Right lung (tissue), 5 donors: ENCODE measurements around the gene SHD. TPM values are rescaled to one million over a fixed set of nuclear protein-coding genes. Genes with fewer than 3 reads are reported as not detected.

Experiments used
- DNase-seq, 2 donors: peaks; one replicate each; pipeline ENCODE4 v3.0.0-alpha.2; 2013
- polyA plus RNA-seq, 5 donors: library from polyadenylated mRNA; unstranded; fragments of 120-200 nt; gene quantifications; one replicate each; pipeline versions ENCODE4 v1.2.1 to v1.2.3, GENCODE V29; 2013; ENCODE audit warnings: inconsistent platforms in 1 of 5, low replicate concordance in 1 of 5; ENCODE audit not compliant: insufficient read length in 5 of 5, insufficient read depth in 1 of 5

The SHD gene
- polyA plus RNA-seq, 5 donors, result 0.23 to 6.4 (median 0.30) TPM

DNA sequence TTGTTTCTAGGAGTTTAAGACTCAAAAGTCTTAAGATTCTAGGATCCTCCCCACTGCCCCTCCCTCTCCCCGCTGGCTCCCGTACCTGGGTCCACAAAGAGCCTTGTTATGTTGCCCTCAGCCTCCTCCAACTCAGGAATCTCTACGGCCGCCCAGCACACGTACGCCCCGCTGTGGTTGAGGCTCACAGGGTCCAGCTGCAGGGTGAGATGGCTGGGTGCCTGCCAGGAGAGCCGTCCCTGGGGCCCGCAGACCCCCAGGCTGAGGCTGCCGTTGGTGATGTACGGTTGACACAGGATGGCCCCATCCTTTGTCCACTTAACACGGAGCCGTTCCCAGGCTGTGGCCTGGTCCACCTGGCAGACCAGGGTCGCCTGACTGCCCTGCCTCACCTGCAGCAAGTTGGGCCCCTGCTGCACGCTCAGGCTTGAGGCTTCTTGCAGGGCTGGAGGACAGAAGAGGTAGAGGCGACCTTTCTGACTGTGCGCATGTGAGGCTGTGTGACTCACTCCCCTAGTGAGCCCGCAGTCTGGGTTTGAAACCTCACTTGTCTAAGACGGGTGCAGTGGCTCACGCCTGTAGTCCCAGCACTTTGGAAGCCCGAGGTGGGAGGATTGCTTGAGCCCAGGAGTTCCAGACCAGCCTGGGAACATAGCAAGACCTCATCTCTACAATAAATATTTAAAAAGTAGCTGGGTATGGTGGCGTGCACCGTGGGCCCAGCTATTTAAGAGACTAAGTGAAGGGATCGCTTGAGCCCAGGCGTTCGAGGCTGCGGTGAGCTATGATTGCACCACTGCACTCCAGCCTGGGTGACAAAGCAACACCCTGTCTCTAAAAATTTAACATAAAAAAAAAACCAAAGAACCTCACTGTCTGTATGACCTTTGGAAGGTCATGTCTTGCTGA is 19.1 kb downstream of the SHD start:
- DNase-seq, result no peak

DNA sequence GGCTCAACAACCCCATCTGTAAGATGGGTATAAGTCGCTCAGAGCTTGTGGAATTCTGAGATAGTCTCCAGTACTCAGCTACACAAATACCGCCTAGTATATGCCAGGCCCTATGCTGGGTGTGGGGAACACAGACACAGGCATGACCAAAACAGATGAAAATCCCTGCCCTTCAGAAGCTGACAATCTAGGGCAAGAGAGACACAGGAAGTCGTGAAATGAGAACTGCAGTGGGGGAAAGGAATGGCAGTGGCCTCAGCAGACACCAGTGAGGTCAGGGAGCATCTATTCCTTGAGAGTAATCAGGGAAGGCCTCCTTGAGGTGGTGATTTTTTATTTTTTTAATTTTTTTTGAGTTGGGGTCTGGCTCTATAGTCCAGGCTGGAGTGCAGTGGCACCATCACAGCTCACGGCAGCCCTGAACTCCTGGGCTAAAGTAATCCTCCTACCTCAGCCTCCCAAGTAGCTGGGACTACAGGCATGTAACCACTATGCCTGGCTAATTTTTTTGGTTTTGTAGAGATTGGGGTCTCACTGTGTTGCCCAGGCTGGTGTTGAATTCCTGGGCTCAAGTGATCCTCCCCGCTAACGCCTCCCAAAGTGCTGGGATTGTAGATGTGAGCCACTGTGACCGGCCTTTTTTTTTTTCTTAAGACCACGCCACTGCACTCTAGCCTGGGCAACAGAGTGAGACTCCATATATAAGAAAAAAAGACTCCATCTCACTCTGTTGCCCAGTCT is 19.9 kb downstream of the SHD start:
- DNase-seq, result no peak

- DNase-seq, result no peak
Observed at GRCh38 chr19:4300589-4300988, 21.5 kb downstream of the SHD start.

DNA sequence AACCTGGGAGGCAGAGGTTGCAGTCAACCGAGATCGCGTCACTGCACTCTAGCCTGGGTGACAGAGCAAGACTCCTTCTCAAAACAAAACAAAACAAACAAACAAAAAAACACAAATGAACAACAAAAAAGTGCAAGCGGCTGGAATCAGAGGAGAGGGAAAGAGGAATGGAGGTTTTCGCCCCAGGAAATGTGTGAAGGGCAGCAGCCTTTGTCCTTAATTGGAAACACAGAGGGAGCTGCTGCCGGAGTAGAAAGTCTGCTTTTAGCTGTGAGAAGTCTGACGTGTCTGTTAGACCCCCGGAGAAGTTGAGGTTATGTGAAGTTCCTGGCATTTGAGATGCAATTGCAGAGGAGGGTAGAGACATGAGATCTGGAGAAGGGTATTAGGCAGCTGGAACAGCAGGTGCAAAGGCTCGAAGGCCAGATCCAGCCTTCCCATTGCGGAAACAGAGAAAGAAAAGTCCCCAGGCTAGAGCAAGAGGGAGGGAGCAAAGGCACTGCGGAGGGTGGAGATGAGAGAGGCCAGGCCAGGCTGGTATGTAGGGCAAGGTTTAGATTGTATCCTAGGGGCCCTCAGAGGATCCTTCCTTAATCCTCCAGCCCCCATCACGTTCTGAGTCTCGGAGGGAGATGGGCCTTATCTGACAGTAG is 22.6 kb downstream of the SHD start:
- DNase-seq, result no peak

DNA sequence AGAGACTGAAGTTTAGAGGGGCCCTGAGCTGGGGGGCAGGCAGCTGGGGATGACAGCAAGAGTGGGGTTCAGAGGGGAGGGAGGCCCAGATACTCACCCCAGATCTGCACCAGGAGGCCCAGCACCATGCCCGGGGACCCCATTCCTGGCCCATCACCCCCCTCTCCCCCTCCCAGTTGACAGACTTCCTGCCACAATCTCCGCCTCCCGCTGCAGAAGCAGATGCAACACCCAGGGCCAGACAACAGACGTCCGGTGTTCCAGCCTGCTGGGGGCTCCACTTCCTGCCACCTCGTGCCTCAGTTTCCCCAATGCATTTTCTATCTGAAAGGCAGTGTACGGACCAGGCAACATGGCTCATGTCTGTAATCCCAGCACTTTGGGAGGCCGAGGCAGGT is 23.2 kb downstream of the SHD start, which contains the start of gene TMIGD2:
Gene TMIGD2, minus strand, starts transcription at position 147 of the 398 bp plus-strand sequence. Its CDS starts 4 bp downstream, at position 143.
- DNase-seq, result no peak

- DNase-seq, result no peak
Observed at GRCh38 chr19:4303819-4304537, 24.9 kb downstream of the SHD start.

DNA sequence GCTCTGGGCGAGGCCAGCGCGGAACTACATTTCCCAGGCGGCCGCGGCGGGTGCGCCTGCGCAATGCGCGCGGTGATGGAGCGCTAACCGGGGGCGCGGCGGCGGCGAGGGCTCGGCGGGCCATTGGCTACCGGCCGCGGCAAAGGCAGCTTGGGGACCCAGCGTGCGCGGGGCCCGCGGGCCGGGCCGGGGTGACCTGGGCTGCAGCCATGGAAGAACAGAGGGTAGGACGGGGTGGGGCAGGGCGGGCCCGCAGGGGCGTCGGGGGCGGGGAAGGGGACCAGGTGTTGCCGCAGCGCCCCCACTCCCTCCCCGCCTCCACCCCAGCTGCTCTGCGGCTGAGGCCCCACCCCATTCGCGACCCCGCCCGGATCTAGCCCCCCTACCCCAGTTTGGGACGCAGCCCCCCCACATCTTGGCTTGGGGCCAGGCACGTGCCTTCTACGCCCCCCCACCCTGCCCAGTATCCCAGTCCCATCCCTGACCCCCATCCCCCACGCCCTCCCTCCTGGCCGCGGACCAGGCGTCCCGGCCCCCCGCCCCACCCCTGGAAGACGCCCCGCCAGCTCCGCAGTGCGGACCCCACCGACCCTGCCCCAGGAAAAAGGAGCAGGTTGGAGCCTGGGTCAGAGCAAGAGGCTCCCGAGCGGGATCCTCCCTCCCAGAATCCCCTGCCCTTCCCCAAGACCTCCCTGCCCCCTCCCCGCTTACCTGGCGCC is 25.6 kb downstream of the SHD start, which contains the start of gene FSD1:
Gene FSD1, plus strand, starts transcription at position 61 of the 719 bp plus-strand sequence. Its CDS starts 149 bp downstream, at position 210.
- DNase-seq, result no peak

DNA sequence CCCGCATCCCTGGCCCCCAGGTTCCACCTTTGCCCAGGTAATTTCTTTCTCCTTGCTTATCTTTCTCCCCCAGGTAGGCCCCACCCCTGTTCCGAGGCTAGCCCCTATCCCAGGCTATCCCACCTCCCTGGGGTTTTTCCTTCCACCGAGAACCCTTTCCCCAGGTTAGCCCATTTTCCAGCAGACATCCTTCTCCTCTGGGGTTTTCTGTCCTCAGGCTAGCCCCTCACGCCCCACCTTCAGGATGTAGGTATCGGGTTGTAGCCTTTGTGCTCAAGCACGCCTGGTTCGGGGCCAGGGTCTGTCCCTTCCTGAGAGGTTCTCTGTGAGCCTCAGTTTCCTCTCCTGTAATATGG is 26.2 kb downstream of the SHD start:
- DNase-seq, result no peak

GRCh38 chr19:4305659-4306058 is 26.6 kb downstream of the SHD start:
- no peak for DNase-seq

- DNase-seq, result no peak
Observed at GRCh38 chr19:4310247-4311121, 31.4 kb downstream of the SHD start.

DNA sequence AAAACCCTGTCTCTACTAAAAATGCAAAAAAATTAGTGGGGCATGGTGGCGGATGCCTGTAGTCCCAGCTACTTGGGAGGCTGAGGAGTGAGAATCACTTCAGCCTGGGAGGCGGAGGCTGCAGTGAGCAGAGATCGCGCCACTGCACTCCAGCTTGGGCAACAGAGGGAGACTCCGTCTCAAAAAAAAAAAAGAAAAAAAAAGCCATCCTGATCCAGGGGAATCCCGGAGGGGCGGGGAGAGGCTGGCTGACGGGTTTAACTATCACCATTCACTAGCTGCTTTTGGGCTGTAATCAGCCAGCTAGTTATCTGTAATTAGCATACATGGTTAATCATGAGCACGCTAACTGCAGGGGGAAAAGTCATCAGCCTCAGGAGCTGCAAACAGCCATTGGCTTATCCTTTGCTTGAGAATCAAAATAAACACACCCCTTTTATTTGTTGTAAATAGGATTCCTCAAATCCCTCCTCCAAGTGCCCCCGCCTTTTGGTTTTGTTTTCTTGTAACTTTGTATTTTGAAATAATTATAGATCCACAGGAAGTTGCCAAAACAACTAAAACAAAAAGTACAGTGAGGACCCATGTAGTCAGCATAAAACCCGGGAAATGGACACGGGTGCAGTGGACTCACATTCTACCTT is 34.9 kb downstream of the SHD start:
- no peak for DNase-seq

- DNase-seq, result no peak
Observed at GRCh38 chr19:4316956-4317355, 37.9 kb downstream of the SHD start.

- DNase-seq, result no peak
Observed at GRCh38 chr19:4318460-4318859, 39.4 kb downstream of the SHD start.

DNA sequence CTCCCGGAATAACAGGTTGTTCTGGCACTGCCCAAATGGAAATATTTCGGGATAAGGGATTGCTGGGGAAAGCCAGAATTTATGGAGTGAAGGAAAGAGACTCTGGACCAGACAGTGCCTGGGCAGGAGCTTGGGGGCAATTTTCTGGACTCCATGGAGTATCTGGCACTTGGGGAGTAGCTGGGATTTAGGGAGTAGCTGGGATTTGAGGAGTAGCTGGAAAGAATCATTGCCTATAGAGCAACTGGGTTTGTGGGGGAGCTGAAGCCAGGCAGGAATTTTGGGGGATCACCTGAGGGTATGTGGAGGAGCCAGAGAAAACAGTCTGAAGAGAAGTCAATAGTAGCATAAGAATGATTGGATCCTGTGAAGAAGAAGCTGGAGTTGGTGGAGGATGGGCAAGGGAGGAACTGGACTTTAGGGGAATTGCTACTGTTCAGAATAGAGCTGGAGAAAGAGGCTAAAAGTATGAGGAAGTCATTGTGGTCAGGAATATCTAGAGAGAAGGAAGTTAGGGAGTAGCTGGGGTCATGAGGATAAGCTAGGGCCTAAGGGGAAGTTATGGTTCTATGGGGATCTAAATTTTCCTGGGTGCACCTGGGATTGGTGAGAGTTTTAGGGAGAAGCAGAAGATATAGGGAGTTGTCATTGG is 40.1 kb downstream of the SHD start:
- DNase-seq, result no peak

GRCh38 chr19:4320419-4320818 is 41.4 kb downstream of the SHD start:
- no peak for DNase-seq

DNA sequence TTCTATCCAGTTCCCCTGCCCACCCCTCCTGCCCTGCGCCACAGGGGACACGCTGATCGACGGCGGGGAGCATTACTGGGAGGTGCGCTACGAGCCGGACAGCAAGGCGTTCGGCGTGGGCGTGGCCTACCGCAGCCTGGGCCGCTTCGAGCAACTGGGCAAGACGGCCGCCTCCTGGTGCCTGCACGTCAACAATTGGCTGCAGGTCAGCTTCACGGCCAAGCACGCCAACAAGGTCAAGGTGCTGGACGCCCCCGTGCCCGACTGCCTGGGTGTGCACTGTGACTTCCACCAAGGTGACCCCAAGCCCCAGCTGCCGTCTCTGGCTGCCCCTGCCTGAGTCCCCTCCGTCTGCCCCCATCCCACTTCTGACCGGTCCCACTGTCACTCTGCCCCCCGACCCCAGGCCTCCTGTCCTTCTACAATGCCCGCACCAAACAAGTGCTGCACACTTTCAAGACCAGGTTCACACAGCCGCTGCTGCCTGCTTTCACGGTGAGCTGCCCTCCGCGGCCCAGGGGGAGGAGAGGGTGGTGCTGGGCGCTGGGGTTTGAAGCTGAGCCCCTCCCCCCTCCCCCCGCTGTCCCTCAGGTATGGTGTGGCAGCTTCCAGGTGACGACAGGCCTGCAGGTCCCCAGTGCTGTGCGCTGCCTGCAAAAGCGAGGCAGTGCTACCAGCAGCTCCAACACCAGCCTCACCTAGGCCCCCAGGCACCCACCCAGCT is 44.0 kb downstream of the SHD start:
- no peak for DNase-seq

- no peak for DNase-seq
Observed at GRCh38 chr19:4323692-4324091, 44.6 kb downstream of the SHD start.

- no peak for DNase-seq
Observed at GRCh38 chr19:4324228-4324627, 45.2 kb downstream of the SHD start.
